RWPE1 (cell line): ENCODE data around the gene TCAP.

ENCODE experiments used
- CTCF ChIA-PET: fragments of 350-600 bp; sonication (Branson Sonifier 250); formaldehyde crosslinking; extraction: SDS; loops from one replicate; lab custom pipeline; 2021; lab: Yijun Ruan, JAX
- POLR2A ChIA-PET: fragments of 400-600 bp; formaldehyde crosslinking; extraction: SDS; loops from one replicate; lab custom pipeline; 2020; ENCODE audit warnings: antibody characterized with exemption; ENCODE audit not compliant: low non-redundant PET; lab: Yijun Ruan, JAX
- DNase-seq: peaks from one replicate; pipeline ENCODE4 v3.0.0; 2012; ENCODE audit warnings: low spot score
- H3K27ac ChIP-seq: fragments of 450-650 bp; 2 replicates; pipeline ENCODE4 v1.5.1; 2017
- TF ChIP-seq, protein P1 (sequence below): fragments of 450-650 bp; conservative IDR thresholded peaks from 2 replicates; pipeline ENCODE4 v1.5.1; 2017; ENCODE audit warnings: low read depth, mild to moderate bottlenecking

The TCAP gene

DNA sequence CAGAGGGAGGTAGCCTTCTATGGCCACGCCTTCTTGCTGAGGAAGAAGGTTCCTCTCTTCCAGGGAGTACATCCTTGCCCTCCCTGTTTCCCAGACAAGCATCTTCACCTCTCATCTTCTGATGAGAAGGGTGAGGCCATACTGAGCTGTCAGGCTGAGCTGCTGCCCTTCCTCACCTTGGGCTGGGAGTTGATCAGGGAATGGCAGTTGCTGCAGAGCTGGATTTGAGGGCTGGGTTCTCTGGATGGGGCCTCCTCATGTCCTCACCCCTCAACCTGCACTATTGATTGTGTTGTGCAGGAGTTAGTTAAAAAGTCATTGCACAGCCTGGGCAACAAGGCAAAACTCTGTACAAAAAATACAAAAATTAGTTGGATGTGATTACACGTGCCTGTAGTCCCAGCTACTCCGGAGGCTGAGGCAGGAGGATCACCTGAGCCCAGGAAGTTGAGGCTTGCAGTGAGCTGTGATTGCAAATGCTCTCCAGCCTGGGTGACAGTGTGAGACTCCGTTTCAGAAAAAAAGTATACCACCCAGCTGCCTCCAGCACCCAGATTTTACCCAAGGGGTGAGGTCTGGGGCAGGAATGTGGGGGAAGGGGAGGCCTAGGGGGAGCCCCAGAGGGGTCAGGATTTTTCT is 36.8 kb downstream of the TCAP start:
- POLR2A ChIA-PET = interaction anchor here (0.6 to 0.9 kb wide), 2 partner anchors 28 to 412 kb away, joined by 3 to 4 read pairs; partner anchors contain the start of gene MIEN1
- no peak for DNase-seq
- CTCF ChIA-PET = interaction anchor here (0.6 to 1.0 kb wide), 3 partner anchors 48 to 122 kb away, joined by 3 read pairs; no protein-coding TSS in a partner anchor
- TF ChIP-seq, protein P1, sequence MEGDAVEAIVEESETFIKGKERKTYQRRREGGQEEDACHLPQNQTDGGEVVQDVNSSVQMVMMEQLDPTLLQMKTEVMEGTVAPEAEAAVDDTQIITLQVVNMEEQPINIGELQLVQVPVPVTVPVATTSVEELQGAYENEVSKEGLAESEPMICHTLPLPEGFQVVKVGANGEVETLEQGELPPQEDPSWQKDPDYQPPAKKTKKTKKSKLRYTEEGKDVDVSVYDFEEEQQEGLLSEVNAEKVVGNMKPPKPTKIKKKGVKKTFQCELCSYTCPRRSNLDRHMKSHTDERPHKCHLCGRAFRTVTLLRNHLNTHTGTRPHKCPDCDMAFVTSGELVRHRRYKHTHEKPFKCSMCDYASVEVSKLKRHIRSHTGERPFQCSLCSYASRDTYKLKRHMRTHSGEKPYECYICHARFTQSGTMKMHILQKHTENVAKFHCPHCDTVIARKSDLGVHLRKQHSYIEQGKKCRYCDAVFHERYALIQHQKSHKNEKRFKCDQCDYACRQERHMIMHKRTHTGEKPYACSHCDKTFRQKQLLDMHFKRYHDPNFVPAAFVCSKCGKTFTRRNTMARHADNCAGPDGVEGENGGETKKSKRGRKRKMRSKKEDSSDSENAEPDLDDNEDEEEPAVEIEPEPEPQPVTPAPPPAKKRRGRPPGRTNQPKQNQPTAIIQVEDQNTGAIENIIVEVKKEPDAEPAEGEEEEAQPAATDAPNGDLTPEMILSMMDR = no peak
- H3K27ac ChIP-seq = peak overlapping the region; percentile 75

DNA sequence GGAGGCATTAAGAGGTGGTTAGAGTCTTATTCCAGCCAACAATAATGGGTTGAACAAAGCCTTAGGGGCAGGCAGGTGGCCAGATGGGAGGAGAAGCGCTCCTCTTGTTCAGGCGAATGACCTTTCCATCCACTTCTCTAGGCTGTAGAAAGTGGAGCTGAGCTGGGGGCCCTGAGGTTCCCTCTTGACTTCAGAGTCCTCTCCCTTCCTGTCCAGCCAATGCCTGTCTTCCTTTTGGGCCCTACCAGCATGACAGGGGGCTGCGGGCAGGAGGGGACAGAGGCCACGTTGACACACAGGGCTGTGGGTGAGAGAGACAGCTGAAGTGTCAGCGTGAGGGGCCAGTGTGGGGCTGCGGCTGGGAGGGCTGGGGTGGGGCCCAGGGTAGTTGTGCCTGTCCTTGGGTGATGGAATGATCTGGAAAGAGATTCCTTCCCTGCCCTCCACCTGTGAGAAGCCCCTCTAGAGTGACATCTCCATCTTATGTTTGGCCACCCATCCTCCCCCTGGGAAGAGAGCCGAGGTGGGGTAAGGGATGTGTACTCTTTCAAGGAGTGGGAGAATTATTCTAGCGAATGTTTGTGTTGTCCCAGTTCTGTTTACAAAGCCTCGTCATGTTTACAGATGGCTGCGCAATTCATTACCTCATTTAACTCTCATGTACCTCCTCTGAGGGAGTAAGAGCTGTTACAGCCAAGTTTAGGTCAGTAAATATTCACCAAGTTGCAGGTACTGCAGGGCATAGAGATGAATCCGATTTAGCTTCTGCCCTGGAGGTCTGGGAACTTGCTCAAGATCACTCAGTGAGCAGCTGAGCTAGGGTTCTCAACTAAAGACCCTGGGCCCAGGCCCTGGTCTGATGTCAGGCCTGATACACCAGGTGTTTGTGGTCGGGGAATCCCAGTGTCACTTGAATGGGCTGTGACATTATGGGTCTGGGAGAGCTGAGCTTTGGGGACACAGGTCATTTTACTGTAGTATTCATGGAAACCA is 38.0 kb downstream of the TCAP start:
- CTCF ChIA-PET = interaction anchor here (0.6 to 0.8 kb wide), 2 partner anchors 15 to 27 kb away, joined by 4 to 5 read pairs; partner anchors contain the start of gene MIEN1
- peak overlapping the region; percentile 60 for H3K27ac ChIP-seq
- POLR2A ChIA-PET = no interaction called here
- DNase-seq = no peak
- TF ChIP-seq, protein P1 = no peak

DNA sequence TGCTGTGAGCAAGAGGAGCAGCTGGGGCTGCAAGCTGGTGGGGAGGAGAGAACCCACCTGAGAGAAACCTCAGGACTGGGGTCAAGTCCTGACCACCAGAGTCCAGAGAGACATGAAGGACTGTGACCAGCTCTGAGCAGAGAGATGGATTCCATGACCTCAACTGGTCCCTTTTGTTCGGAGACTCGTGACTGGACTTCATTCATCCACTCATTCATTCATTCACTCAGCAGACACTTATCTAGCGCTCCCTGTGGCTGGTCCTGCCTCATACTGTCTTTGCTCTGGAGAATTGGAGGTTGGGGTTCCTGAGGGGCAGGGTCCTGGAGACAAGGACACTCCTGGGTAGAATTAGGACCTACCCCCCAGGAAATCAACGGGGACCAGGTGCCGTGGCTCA is 38.8 kb downstream of the TCAP start:
- TF ChIP-seq, protein P1 = no peak
- H3K27ac ChIP-seq = peak overlapping the region; percentile 60; the same call in 1 of the 2 replicates
- DNase-seq = no peak
- ChIA-PET CTCF (interaction anchor here (0.6 to 0.8 kb wide), 2 partner anchors 27 to 250 kb away, joined by 5 to 14 read pairs; partner anchors contain the start of gene MIEN1), POLR2A (no interaction called here)

DNA sequence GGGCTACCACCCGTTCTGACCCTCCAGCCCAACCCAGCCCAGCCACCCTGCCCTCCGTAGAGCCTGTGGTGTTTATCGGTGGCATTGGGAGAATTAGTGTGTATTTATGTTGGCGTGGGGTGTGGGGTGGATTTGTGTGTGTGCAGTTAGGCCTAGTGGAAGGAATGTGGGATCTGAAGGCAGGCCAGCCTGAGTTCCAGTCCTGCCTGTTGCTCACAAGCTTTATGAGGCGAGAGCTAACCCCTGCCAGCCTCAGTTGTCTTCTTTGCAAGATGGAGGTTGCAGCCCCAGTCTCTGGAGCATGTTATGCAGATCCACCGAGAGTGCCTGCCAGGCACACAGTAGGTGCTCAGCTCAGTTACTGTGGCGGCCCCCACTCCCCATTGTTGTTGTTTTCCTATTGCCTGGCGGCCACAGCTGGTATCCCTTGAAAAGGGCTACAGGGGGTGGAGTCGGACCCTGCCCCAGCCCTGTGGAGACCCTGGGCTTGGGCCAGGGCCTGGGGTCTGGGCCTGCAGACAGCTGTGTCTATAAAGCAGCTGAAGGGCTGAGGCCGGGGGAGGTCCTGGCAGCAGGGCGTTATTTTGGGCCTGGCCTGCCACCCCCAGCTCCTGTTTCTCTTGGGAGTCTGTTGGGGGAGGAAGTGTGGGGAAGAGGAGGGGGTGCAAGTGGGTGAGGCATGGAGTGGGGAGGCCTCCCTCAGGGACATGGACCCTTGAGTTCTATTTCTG is 39.8 kb downstream of the TCAP start:
- H3K27ac ChIP-seq = peak overlapping the region; percentile 60
- TF ChIP-seq, protein P1 = no peak
- no peak for DNase-seq
- ChIA-PET CTCF (interaction anchor here (0.6 to 2.3 kb wide), 5 partner anchors 11 to 543 kb away, joined by 3 to 11 read pairs (median 3); partner anchors contain the start of gene MIEN1), POLR2A (interaction anchor here (0.6 kb wide), 1 partner anchor 16 kb away, joined by 3 read pairs; no protein-coding TSS in a partner anchor)

DNA sequence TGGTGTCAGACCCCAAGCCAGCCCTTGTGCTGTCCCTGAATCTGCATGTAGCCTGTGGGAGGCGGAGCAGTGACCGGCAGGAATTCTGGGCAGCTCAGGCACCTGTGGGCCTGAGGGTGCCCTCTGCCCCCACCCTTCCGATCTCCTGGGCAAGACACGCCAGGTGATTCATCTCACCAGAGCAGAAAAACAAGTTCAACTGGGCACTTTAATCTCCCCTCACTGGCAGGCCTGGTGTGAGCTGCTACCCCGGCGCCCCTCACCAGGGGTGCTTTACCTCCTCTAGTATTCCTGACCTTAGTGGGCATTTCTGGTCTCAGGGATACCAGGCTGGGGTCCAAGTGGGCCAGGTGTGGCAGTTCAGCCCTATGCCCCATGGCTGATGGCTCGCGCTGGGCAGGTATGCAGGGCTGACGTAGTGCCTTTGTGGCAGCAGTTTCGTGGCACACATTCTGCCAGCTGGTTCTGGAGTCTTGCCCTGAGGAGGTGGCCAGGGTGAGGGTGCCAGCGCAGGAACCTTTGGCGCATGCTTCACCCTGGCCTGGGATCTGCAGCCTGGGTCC is 40.7 kb downstream of the TCAP start:
- POLR2A ChIA-PET = interaction anchor here (0.5 kb wide), 1 partner anchor 60 kb away, joined by 4 read pairs; no protein-coding TSS in a partner anchor
- DNase-seq = peak; percentile 85
- H3K27ac ChIP-seq = peak overlapping the region; percentile 60
- CTCF ChIA-PET = interaction anchor here (0.6 to 2.3 kb wide), 8 partner anchors 10 to 329 kb away, joined by 3 to 11 read pairs (median 3); partner anchors contain the start of genes MIEN1 and PSMD3
- TF ChIP-seq, protein P1 = no peak
